Hepatocyte (in vitro differentiated cells): Measurements from ENCODE around the gene CDC42EP2. TPM values are rescaled to one million over a fixed set of nuclear protein-coding genes. Genes with fewer than 3 reads are reported as not detected.

Source experiments
- DNase-seq: peaks from one replicate; pipeline ENCODE4 v3.0.0-alpha.2; 2016; ENCODE audit warnings: low spot score
- H2AFZ ChIP-seq: fragments of 200-600 bp; sonication (generic); 2 replicates; pipeline ENCODE4 v1.6.0; 2016; ENCODE audit warnings: antibody characterized with exemption, mild to moderate bottlenecking
- H3K27ac ChIP-seq: fragments of 200-600 bp; sonication (generic); 2 replicates; pipeline ENCODE4 v1.5.1; 2016; ENCODE audit warnings: mild to moderate bottlenecking
- H3K27me3 ChIP-seq: fragments of 200-600 bp; sonication (generic); 2 replicates; pipeline ENCODE4 v1.6.1; 2016
- H3K36me3 ChIP-seq: fragments of 200-600 bp; sonication (generic); replicated peaks from 2 replicates; pipeline ENCODE4 v1.5.1; 2016; ENCODE audit warnings: low read depth; ENCODE audit not compliant: insufficient read depth
- H3K4me1 ChIP-seq: fragments of 200-600 bp; sonication (generic); 2 replicates; pipeline ENCODE4 v1.5.1; 2016; ENCODE audit warnings: mild to moderate bottlenecking, moderate library complexity; ENCODE audit not compliant: insufficient read depth
- H3K4me2 ChIP-seq: fragments of 200-600 bp; sonication (generic); 2 replicates; pipeline ENCODE4 v1.6.0; 2016
- H3K4me3 ChIP-seq: fragments of 200-600 bp; sonication (generic); 2 replicates; pipeline ENCODE4 v1.5.1; 2016; ENCODE audit warnings: mild to moderate bottlenecking
- H3K79me2 ChIP-seq: fragments of 200-600 bp; sonication (generic); 2 replicates; pipeline ENCODE4 v1.6.0; 2017; ENCODE audit warnings: mild to moderate bottlenecking
- H3K9me2 ChIP-seq: fragments of 200-600 bp; sonication (generic); replicated peaks from 2 replicates; pipeline ENCODE4 v1.6.0; 2017; ENCODE audit warnings: mild to moderate bottlenecking; ENCODE audit not compliant: insufficient read depth
- H3K9me3 ChIP-seq: fragments of 200-600 bp; sonication (generic); 2 replicates; pipeline ENCODE4 v1.5.1; 2016; ENCODE audit warnings: low read depth, mild to moderate bottlenecking
- H4K20me1 ChIP-seq: fragments of 200-600 bp; sonication (generic); 2 replicates; pipeline ENCODE4 v1.6.0; 2016; ENCODE audit warnings: mild to moderate bottlenecking; ENCODE audit not compliant: insufficient read depth, poor library complexity, severe bottlenecking
- CTCF ChIP-seq: fragments of 200-600 bp; sonication (generic); IDR thresholded peaks from 2 replicates; pipeline ENCODE4 v1.5.1; 2016; ENCODE audit warnings: antibody characterized with exemption, mild to moderate bottlenecking; ENCODE audit not compliant: poor library complexity
- EZH2 ChIP-seq: fragments of 200-600 bp; sonication (generic); IDR thresholded peaks from 2 replicates; pipeline ENCODE4 v1.6.1; 2016; ENCODE audit warnings: antibody characterized with exemption, mild to moderate bottlenecking, borderline replicate concordance
- EZH2phosphoT487 ChIP-seq: fragments of 200-600 bp; sonication (generic); IDR thresholded peaks from one replicate; pipeline ENCODE4 v1.6.1; 2018; ENCODE audit warnings: antibody characterized with exemption, mild to moderate bottlenecking, low read depth, moderate library complexity; ENCODE audit not compliant: unreplicated experiment, severe bottlenecking
- WGBS: methylation state at CpG from one replicate; pipeline ENCODE4 v1.1.6; 2016; ENCODE audit warnings: low lambda C conversion rate; ENCODE audit errors: missing lambda C conversion rate; 5-methylcytosine and 5-hydroxymethylcytosine counted together
- polyA plus RNA-seq: library from polyadenylated mRNA; unstranded; fragments of >200 nt; fragmentation: Nextera tagmentation; extraction: Ambion mirVana; gene quantifications from 2 replicates; pipeline ENCODE4 v1.2.1, GENCODE V29; 2016
- total RNA-seq: library from RNA; depleted of rRNA; stranded (reverse); fragments of >200 nt; gene quantifications from 2 replicates; pipeline ENCODE4 v1.2.3, GENCODE V29; 2014

Gene CDC42EP2
- total RNA-seq = 19.5 and 21.7 TPM in 2 replicates
- polyA plus RNA-seq = 31.2 and 35.0 TPM in 2 replicates

- H3K79me2 ChIP-seq = peaks cover 76% of the 10 kb centered on the region
- WGBS = 3% methylated on average over 62 of the region's 74 CpGs
- H3K9me2 ChIP-seq = no peaks in the 10 kb centered on the region
- H2AFZ ChIP-seq = peak within 1 kb of the TSS; percentile 68
- TF ChIP-seq EZH2 (no peak), CTCF (no peak), EZH2phosphoT487 (no peak)
- peak within 1 kb of the TSS; percentile 98 for H3K27ac ChIP-seq
- no peaks in the 10 kb centered on the region for H3K27me3 ChIP-seq
- peak within 1 kb of the TSS; percentile 85 for H3K4me2 ChIP-seq
- DNase-seq = peak; percentile 96
- peak within 1 kb of the TSS; percentile 99 for H3K4me3 ChIP-seq
- no peaks in the 10 kb centered on the region for H3K9me3 ChIP-seq
- H3K4me1 ChIP-seq = peaks cover 31% of the 10 kb centered on the region
- no peaks in the 10 kb centered on the region for H3K36me3 ChIP-seq
- H4K20me1 ChIP-seq = peaks cover 28% of the 10 kb centered on the region
Observed at GRCh38 chr11:65314501-65315203, at the start of gene CDC42EP2. CDC42EP2 (plus strand) TSS chr11:65314866; CDS start chr11:65320899, 6,033 bp downstream.

- peaks cover 31% of the 10 kb centered on the region for H3K79me2 ChIP-seq
- H3K4me1 ChIP-seq = no peaks in the 10 kb centered on the region
- no peak overlapping the region for H3K4me3 ChIP-seq
- H3K9me3 ChIP-seq = no peaks in the 10 kb centered on the region
- H3K9me2 ChIP-seq = no peaks in the 10 kb centered on the region
- no peak overlapping the region for H3K4me2 ChIP-seq
- H3K27me3 ChIP-seq = no peaks in the 10 kb centered on the region
- TF ChIP-seq EZH2phosphoT487 (no peak), EZH2 (no peak), CTCF (no peak)
- no peaks in the 10 kb centered on the region for H4K20me1 ChIP-seq
- no peak overlapping the region for H2AFZ ChIP-seq
- H3K36me3 ChIP-seq = no peaks in the 10 kb centered on the region
- no peak overlapping the region for H3K27ac ChIP-seq
- WGBS = 95% methylated on average over 2 of the region's 2 CpGs
- DNase-seq = no peak
Observed at GRCh38 chr11:65266210-65266609, 48.5 kb upstream of the CDC42EP2 start.

- Histone ChIP-seq H4K20me1 (no peaks in the 10 kb centered on the region), H3K27ac (peak overlapping the region; percentile 88), H2AFZ (no peak overlapping the region), H3K36me3 (no peaks in the 10 kb centered on the region), H3K9me2 (no peaks in the 10 kb centered on the region), H3K4me1 (peaks cover 36% of the 10 kb centered on the region), H3K4me2 (peak overlapping the region; percentile 64), H3K4me3 (no peak overlapping the region), H3K27me3 (no peaks in the 10 kb centered on the region), H3K79me2 (peaks cover 3% of the 10 kb centered on the region), H3K9me3 (no peaks in the 10 kb centered on the region)
- peak; percentile 94 for DNase-seq
- TF ChIP-seq EZH2phosphoT487 (no peak), CTCF (peak; percentile 90), EZH2 (no peak)
- whole genome bisulfite sequencing = 38% methylated on average over 6 of the region's 6 CpGs
Observed at GRCh38 chr11:65274735-65275682, 39.7 kb upstream of the CDC42EP2 start.
